HG02884 (cell line): ENCODE results near the gene UBAC2.
A peak's percentile ranks its signal among the peaks of the same experiment; 100 is the strongest.

Experiments used
- ATAC-seq: cut with Tn5 transposase; IDR thresholded peaks from one replicate; pipeline ENCODE4 v1.9.1; 2021; ENCODE audit warnings: mild to moderate bottlenecking, moderate library complexity; ENCODE audit not compliant: unreplicated experiment

Gene UBAC2

DNA sequence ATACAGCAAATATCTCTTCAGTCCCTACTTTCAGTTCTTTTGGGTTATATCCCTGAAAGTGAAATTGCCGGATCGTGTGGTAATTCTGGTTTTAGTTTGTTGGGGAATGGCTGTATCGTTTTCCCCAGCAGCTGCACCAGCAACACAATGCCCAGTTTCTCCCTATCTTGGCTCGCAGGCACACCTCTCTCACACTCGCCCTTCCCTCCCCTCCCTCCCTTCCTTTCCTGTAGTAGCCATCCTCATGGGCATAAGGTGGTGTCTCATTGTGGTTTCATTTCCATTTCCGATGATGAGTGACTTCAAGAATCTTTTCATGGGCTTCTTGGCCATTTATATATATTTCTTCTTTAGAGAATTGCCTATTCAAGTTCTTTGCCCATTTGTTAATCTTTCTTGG, 66.2 kb downstream of the UBAC2 start:
- ATAC-seq = no peak

DNA sequence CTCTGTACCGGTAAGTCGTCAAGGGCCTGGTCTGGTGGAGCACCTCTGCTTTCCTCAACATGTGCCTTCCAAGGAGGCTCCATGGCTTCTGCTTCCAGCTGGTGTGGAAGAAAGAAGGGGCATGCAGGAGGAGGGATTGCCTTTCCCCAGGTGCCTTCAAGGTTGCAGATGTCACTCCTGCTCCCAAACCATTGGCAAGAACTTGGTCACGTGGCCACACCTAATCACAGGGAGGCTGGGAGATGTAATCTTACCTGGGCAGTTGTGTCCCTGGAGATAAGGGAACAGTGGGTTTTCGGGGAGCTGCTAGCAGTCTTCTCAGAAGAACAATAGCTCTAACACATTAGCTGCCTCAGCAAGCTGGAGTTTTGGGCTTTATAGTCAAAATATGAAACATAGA, 67.3 kb downstream of the UBAC2 start:
- ATAC-seq = no peak

DNA sequence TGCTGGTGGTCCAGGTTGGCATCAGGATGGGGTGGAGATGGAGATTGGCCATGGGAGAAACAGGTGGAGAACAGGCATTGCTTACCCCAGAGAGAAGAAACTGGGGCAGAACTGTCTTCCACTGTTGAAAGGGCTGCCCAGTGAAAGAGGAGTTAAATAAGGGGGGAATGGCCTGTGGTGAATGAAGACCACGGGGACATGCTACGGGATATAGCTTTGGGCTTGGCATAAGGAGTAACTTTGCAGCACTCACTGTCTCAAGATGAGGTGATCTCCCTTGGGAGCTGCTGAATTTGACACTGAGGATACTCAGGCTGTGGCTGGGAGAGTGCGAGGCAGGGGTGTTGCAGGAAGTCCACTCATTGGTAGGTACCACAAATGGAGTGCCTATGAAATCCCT, 68.2 kb downstream of the UBAC2 start:
- ATAC-seq = no peak

DNA sequence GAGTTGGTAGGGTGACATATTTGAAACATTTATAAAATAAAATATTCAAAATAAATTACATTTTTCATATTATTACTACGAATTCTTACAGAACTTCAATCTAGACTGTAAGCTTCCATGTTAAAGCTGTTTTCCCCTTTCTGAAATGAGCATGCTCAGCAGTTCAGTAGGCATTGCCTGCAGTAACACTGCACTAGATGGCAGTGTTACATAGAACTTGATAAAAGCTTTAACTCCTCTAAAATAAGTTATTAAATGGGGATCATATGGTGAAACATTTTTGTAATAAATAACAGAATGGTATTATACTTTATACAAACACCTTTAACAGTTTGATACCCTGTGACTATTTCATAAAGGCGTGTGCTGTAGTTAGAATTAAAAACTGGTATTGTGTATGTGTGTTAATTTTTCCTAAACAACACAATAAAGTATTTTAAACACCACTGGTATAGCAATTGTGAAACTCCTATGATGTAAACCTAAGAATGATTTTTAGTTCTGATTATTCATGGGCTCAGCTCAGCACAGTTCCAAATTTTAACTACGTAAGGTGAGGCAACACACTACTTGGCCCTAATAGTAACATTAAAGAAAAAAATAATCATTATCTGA, 69.1 kb downstream of the UBAC2 start:
- peak; percentile 47 for ATAC-seq

DNA sequence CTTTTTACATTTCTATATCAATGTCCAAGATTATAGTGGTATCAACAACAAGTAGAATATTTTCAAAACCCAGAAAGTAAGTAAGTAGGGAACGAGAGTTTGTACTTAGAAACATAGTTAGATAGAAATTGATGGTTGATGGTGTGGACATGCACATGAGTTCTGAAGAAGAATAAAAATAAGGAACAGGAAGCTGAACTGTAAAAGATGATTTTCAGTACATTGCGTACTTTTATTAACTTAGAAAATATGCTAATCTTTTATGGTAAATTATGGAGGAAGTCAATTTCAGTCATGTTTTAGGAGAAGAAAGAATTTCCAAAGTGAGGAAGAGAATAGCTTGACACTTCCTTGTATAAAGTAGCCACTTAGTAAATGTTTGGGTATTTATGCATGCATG, 69.9 kb downstream of the UBAC2 start:
- ATAC-seq = no peak

DNA sequence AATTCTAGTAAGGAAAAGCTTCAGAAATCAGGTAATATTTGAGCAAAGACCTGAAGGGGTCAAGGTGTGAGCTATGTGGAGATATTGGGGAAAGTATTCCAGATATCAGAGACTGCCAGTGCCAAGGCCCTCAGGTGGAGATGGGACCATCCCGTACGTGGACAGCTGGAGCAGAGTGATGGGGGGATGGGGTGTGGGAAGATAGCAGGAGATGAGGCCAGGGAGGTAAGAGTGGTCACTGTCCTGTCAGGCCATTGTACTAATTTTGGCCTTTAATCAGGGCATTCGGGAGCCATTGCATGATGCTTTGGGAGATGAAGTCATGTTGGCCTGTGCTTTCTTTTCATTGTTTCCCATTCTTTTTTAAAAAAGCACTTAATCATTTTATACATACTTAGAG, 70.6 kb downstream of the UBAC2 start:
- ATAC-seq = no peak

DNA sequence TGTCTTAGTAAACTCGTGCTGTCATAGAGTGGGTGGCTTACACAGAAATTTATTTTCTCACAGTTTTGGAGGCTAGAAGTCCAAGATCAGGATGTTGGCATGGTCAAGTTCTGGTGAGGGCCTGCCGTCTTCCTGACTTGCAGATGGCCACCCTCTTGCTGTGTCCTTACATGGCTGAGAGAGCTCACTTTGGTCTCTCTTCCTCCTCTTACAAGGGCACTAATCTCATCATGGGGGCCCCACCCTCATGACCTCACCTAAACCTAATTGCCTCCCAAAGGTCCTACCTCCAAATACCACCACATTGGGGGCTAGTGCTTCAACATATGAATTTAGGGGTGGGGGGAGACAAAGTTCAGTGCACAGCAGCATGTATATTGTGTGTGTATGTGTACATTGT, 71.8 kb downstream of the UBAC2 start:
- ATAC-seq = no peak

DNA sequence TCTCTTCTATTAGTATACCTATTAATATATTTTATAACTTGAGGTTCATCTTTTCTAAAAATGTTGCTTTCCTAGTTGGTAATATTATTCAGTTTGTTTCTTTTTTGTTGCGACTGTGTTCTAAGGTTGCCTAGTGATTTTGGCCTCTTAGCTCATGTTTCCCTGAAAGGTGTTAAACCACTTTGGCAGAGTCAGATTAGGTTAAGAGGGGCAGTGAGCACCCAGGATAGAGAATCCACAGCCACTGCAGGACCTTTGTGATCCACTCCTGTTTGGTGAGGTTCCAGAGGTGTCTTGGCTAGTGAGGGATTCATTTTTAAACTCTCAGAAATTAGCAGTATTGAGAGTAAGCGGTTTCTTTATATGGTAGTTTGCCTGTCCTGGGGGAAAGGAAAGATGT, 72.5 kb downstream of the UBAC2 start:
- ATAC-seq = no peak

DNA sequence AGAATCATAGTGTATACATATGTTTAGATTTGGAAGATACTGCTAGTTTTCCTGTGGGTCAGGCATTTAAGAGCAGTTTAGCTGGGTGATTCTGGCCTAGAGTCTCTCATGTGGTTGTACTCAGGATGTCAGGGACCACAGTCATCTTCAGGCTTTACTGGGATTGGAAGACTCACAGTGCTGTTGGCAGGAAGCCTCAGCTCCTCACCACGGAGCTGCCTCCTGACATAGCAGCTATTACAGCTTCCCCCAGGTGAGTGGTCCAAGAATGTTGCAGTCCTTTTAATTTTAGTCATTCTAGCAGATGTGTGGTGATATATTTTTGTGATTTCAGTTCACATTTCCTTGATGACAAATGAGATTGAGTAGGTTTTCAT, 74.4 kb downstream of the UBAC2 start:
- no peak for ATAC-seq

DNA sequence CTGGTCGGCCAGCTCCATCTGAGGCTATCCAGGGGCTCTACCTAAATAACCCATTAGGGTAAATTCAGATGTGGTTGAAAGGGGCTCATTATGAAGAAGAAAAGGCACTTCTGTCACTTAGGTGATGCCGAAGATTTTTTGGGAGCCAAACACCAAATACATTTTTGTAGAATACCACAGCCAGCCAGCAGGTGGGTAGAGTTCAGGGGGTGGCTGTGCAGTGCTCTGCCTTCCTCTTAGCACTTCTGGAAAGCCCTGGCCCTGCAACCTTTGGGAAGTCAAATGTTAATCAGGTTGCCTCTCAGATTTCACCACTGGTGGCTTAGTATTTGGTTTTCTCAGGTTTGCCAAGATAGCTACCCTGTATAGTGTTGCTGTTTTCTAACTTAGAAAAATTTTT, 76.1 kb downstream of the UBAC2 start:
- no peak for ATAC-seq

DNA sequence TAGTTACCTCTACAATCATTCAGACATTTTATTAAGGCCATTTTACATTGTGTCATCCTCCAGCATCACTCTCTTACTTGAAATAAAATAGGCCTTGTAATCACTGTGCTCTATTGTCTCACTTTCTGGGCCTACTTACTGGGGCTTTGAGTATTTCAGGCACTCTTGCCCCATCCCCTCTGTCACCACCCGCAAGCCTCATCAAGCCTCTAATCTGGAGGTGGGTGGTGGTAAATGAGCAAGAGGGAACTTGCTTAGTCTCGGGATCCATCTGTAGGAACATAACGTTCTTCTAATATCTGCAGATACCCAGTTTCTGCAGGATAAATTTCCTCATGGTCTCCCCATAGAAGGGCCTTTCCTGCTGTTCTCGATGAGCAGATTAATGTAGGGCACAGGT, 77.0 kb downstream of the UBAC2 start:
- no peak for ATAC-seq

DNA sequence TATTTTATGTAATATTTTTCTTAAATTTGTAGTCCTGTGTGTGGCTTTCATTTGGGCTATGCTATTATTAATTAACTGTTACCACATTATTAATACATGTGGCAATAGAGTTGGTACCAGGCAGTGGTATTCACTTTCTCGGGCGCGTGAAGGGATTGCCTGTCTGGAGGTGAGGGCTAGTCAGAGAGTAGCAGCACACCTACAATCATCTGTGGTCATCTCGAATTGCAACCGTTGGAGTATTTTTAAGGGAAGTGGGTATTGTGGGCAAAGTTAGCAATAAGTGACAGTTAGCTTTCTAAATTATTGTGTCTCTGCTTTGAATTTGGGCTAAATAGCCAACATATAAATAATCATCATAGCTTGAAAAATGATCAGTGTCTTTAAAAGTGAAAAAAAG, 77.5 kb downstream of the UBAC2 start:
- ATAC-seq = no peak

DNA sequence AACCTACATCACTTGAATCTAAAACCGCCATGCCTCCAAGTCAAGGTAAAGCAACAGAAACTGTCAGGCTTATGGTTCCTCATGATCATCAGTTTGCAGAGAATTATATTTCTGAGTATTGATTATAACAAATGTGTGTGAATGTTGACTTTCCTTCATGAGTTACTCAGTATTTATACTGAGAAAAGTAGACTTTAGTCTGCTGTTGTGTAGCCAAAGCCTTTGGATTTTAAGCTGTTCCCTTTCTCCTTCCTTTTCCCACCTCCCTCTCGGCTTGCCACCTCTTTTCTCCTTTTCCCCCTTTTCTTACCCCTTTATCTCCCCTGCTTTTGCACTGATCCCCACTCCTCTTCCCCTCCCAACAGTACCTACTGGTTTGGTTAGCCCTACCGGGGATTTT, 78.2 kb downstream of the UBAC2 start:
- no peak for ATAC-seq

DNA sequence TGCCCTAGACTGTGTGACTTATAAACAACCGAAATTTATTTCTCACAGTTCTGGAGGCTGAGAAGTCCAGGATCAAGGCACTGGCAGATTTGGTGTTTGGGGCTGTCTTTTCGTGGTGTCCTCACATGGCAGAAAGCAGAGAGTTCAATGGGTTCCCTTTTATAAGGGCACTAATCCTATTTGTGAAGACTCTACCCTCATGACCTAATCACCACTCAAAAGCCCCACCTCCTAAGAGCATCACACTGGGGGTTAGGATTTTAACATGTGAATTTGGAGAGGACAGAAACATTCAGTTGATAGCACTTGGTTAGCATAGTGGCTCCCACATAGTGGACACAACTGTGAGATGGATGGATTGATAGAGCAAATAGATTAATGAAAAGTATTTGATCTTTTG, 79.0 kb downstream of the UBAC2 start:
- ATAC-seq = no peak

DNA sequence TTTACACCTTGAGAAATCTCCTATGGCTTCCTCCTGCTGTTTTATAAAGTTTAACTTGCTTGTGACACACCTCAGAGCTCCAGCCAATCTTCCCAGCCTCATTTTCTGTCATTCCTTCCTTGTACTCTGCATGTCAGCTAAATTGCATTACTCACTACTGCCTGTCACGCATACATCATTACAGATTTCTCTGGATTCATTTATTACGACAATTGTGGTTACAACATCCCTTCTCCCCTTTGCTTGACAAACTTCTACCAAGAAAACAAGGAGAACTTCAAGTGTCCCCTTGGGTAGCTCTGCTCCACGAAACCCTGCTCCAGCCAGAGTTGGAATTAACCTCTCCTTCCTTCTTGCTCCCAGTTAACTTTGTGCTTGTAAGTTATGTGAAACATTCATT, 79.5 kb downstream of the UBAC2 start:
- no peak for ATAC-seq

DNA sequence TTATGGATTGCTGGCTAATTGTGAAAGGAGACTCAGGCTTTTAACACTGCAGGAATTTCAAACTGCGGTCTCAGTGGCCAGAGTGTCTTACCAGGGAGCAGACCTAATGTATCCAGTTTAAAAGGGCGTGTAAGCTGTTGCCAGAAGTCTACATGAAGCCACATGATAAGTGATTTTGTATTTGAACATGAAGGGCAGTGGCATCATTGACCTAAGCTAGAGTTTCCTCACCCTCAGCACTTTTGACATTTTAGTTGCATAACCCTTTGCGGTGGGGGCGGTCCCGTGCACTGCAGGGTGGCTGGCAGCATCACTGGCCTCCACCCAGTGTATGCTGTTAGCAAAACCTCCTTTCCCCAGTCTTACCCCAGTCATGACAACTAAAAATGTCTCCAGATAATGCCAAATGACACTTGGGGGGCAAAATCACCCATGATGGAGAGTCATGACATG, 81.2 kb downstream of the UBAC2 start:
- peak; percentile 64 for ATAC-seq

DNA sequence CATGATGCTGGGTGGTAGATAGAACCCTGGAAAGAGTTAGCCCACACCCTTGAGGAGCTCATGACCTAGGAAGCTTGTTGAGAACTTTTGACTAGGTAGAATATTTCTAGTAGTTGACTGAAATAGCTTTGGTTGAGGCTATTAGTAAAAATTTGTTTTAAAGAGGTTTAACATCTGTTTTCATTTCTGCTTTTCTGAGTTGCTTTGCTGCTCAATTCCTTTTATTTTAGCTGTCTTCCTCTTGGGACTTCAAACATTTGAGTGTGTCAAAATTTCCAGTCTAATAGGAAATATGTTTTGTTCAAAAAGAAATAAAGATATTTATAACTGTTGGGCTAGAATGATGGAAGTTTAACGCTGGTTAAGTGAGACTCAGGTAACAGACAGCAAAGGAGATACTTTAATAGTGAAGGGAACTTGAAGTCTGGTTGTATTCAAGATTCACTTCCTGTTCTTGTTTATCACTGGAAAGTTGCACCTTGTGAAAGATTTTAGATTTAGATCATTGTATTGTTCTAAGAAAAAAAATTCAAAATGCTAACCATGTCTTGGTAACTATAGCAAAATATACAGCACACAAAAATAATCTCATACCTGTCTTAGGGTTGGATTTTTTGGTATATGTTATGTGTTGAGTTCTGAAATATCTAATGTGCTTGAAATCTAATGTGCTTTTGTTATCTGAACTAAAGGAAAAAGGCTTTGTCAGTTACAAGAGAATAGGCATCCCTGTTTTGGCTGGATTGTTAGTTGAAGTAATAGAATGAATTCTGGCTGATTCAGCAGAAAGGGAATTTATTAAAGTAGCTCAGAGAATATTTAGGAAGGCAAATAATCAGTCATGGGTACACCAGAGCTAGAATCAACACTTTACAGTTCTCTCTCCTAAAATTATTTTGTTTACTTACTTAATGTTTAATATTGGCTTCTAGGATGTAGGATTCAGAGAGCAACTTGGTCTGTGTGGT, 81.9 kb downstream of the UBAC2 start:
- ATAC-seq = peak; percentile 71

DNA sequence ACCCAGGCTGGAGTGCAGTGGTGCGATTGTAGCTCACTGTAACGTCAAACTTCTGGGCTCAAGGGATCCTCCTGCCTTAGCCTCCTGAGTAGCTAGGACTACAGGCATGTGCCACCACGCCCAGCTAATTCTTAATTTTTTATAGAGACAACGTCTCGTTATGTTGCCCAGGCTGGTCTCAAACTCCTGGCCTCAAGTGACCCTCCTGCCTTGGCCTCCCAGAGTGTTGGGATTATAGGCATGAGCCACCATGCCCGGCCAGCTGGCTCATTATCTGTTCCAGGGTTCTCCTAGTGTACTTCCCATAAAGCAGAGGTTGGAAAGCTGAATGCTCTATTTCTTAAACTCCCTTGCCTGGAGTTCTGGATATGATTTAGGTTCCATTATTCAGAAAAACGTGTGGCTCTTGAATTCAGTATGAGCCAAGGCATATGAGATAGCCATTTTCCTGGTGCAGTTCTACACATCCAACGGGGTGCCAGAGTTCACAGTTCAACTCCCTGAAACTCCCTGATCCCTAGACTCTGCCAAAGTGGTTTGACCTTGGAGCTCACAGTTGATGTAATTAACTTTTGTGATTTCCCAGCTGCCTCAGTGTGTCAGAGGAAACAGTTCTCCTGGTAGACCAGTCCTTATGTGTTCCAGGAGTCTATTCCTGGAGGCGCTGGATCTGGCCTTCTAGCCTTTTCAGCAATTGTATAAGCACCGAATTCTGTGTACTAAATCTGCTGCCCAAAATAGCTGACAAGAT, 85.0 kb downstream of the UBAC2 start:
- no peak for ATAC-seq

DNA sequence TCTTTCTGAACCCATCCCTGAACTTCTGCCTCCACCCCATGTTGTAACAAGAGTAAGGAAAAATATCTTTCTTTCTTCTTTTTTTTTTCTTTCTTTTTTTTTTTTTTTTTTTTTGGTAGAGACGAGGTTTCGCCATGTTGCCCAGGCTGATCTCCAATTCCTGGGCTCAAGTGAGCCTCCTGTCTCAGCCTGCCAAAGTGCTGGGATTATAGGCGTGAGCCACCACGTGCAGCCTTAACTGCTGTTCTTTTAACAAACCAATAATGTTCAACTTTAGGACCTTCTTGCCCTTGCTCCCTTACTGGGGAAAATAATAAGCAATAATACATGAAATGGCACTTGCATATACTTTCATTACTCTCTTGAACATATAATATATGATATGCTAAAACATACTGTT, 86.9 kb downstream of the UBAC2 start:
- ATAC-seq = no peak

DNA sequence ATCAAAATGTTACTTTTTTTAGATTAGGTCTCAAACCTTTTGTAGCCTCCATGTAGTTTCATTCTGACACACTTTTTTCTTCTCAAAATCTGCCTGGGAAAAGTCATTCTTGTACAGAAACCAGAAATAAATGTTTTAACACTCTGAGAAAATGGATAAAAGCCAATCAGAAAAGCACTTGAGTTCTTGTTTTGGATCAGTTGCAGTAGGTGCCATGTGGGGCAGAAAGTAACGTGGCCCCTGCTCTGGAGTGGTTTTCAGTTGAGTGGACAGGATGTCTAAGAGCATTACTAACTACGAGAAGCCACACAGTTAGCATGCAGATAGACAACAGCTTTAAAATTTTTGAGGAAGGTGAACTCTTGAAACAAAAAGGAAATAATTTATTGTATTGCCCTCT, 87.4 kb downstream of the UBAC2 start:
- peak; percentile 95 for ATAC-seq

DNA sequence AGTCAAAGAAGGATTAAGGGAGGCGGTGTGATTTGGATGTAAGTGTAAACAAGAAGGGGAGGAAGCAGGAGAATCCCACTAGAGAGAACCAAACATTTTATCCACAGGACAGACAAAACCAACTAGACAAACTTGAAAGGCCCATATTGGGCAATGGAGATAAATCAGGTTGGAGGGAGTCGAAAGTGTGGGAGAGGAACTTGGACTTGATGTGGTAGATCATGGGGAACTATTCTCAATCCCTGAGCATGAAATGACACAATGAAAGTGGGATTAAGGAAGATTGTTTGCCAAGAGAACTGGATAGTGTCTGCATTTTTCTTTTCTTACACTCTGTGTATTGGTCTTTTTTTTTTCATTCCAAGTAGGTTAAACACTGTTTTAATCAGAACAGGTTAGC, 88.6 kb downstream of the UBAC2 start:
- ATAC-seq = no peak
